Endodermal cell (in vitro differentiated cells): ENCODE results near the gene ELMO1. TPM values are rescaled to one million over a fixed set of nuclear protein-coding genes. Genes with fewer than 3 reads are reported as not detected.

Experiments
- DNase-seq: peaks from one replicate; pipeline ENCODE4 v3.0.0-alpha.2; 2017
- H3K27ac ChIP-seq: 2 replicates; pipeline ENCODE4 v1.5.1; 2013; ENCODE audit warnings: mild to moderate bottlenecking, low read depth, low read length, moderate library complexity
- H3K27me3 ChIP-seq: 2 replicates; pipeline ENCODE4 v1.6.1; 2013; ENCODE audit warnings: mild to moderate bottlenecking, low read length, moderate library complexity; ENCODE audit not compliant: insufficient read depth, control insufficient read depth, poor library complexity, severe bottlenecking
- H3K36me3 ChIP-seq: 2 replicates; pipeline ENCODE4 v1.7.0; 2013; ENCODE audit warnings: mild to moderate bottlenecking, low read length, moderate library complexity; ENCODE audit not compliant: control insufficient read depth, insufficient read depth
- H3K4me1 ChIP-seq: one replicate; pipeline ENCODE4 v1.7.0; 2013; ENCODE audit warnings: low read length; ENCODE audit not compliant: control insufficient read depth, insufficient read depth
- H3K4me3 ChIP-seq: 2 replicates; pipeline ENCODE4 v1.5.1; 2013; ENCODE audit warnings: mild to moderate bottlenecking, low read length, moderate library complexity
- H3K9ac ChIP-seq: 2 replicates; pipeline ENCODE4 v1.6.1; 2013; ENCODE audit warnings: mild to moderate bottlenecking, low read length, moderate library complexity; ENCODE audit not compliant: poor library complexity, severe bottlenecking; ENCODE audit errors: extremely low read depth
- H3K9me3 ChIP-seq: 2 replicates; pipeline ENCODE4 v1.6.1; 2013; ENCODE audit warnings: mild to moderate bottlenecking, low read length, moderate library complexity; ENCODE audit not compliant: control insufficient read depth
- H3K27ac Mint-ChIP-seq: 2 replicates; pipeline ENCODE4 v1.8.0; 2020; ENCODE audit warnings: mixed read lengths
- H3K27me3 Mint-ChIP-seq: 2 replicates; pipeline ENCODE4 v1.8.0; 2021; ENCODE audit warnings: mild to moderate bottlenecking, mixed read lengths; ENCODE audit not compliant: insufficient read depth
- H3K36me3 Mint-ChIP-seq: 2 replicates; pipeline ENCODE4 v1.8.0; 2020; ENCODE audit warnings: low read depth, mixed read lengths
- H3K4me1 Mint-ChIP-seq: 2 replicates; pipeline ENCODE4 v1.8.0; 2020; ENCODE audit warnings: mixed read lengths
- H3K4me3 Mint-ChIP-seq: 2 replicates; pipeline ENCODE4 v1.8.0; 2020; ENCODE audit warnings: mild to moderate bottlenecking, moderate library complexity, mixed read lengths
- H3K9me3 Mint-ChIP-seq: 2 replicates; pipeline ENCODE4 v1.8.0; 2020; ENCODE audit warnings: mild to moderate bottlenecking, mixed read lengths
- CTCF ChIP-seq: fragments of 200-600 bp; sonication (generic); conservative IDR thresholded peaks from 2 replicates; pipeline ENCODE4 v1.5.0; 2021; ENCODE audit warnings: antibody characterized with exemption, mild to moderate bottlenecking
- WGBS, 2 experiments: methylation state at CpG; one replicate each; pipeline versions ENCODE4 v1.1.5 to v1.1.7; 2013; ENCODE audit warnings: missing lambda C conversion rate in 2 of 2, mixed read lengths in 1 of 2; ENCODE audit not compliant: insufficient coverage in 1 of 2, insufficient read length in 1 of 2; 5-methylcytosine and 5-hydroxymethylcytosine counted together
- total RNA-seq, 2 donors: library from RNA; stranded (reverse); fragmentation: NEBNext Ultra II Directional in 1 of 2; extraction: Animal tissue kit (Norgen Biotek cat#: 25700) in 1 of 2; gene quantifications; 2 replicates in 1 of 2; 3 replicates in 1 of 2; pipeline ENCODE4 v1.2.1, GENCODE V29; 2021

ELMO1 gene
- total RNA-seq, 2 donors from 2014 or later: 120 to 131 TPM

DNA sequence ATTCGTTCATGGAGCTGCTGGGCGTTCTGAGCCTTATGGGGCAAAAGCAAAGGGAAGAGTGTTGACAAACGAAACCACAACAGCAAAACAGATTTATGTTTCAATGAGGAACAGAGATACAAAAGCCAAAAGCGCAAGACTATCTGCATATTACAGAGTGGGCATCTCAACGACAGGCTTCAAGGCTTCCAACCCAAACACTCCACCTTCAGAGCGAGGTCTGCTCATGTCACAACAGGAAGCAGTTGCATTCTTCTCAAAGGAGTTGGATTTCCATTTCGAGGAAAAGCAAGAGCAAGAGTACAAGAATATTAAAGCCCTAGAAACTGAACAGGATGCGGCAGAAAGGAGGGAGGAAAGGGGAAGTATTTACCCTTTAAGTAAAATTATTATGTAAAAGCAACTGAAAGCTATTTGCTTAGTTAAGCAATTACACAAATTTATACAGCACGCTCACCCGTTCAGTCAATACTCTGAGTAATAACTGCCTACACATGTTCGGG lies 189.3 kb downstream of the ELMO1 start:
- peaks cover 28% of the 10 kb centered on the region for H3K36me3 ChIP-seq
- Mint-ChIP-seq H3K9me3 (no peaks in the 10 kb centered on the region), H3K36me3 (peaks cover 51% of the 10 kb centered on the region), H3K4me1 (peaks cover 9% of the 10 kb centered on the region), H3K4me3 (no peak overlapping the region), H3K27ac (peak overlapping the region; percentile 36), H3K27me3 (no peaks in the 10 kb centered on the region)
- WGBS, 2 experiments: 94 to 95% methylated on average over 10 of the region's 11 CpGs
- TF ChIP-seq CTCF: no peak
- DNase-seq: no peak
- H3K4me1 ChIP-seq: no peaks in the 10 kb centered on the region
- H3K27ac ChIP-seq: no peak overlapping the region
- H3K9me3 ChIP-seq: peaks cover 4% of the 10 kb centered on the region
- no peak overlapping the region for H3K9ac ChIP-seq
- H3K4me3 ChIP-seq: no peak overlapping the region
- H3K27me3 ChIP-seq: no peaks in the 10 kb centered on the region

GRCh38 chr7:37256631-37257030 lies 192.0 kb downstream of the ELMO1 start:
- Histone ChIP-seq H3K4me1 (no peaks in the 10 kb centered on the region), H3K9ac (no peak overlapping the region), H3K4me3 (no peak overlapping the region), H3K27me3 (no peaks in the 10 kb centered on the region), H3K27ac (no peak overlapping the region), H3K36me3 (peaks cover 36% of the 10 kb centered on the region), H3K9me3 (peaks cover 17% of the 10 kb centered on the region)
- no peak for DNase-seq
- Mint-ChIP-seq H3K9me3 (peaks cover 10% of the 10 kb centered on the region), H3K36me3 (peaks cover 62% of the 10 kb centered on the region), H3K27ac (no peak overlapping the region), H3K27me3 (no peaks in the 10 kb centered on the region), H3K4me3 (no peak overlapping the region), H3K4me1 (peaks cover 11% of the 10 kb centered on the region)
- no peak for TF ChIP-seq CTCF

GRCh38 chr7:37255327-37255944 lies 193.2 kb downstream of the ELMO1 start:
- H3K9ac ChIP-seq: no peak overlapping the region
- H3K36me3 ChIP-seq: peaks cover 36% of the 10 kb centered on the region
- H3K4me3 ChIP-seq: no peak overlapping the region
- peak overlapping the region; percentile 20 for H3K27ac Mint-ChIP-seq
- H3K9me3 ChIP-seq: peaks cover 17% of the 10 kb centered on the region
- no peaks in the 10 kb centered on the region for H3K27me3 ChIP-seq
- no peak overlapping the region for H3K4me3 Mint-ChIP-seq
- peaks cover 68% of the 10 kb centered on the region for H3K36me3 Mint-ChIP-seq
- no peak for DNase-seq
- peaks cover 15% of the 10 kb centered on the region for H3K4me1 Mint-ChIP-seq
- WGBS, 2 experiments: 74 to 85% methylated on average over 4 to 7 of the region's 7 CpGs
- H3K27ac ChIP-seq: no peak overlapping the region
- TF ChIP-seq CTCF: no peak
- H3K27me3 Mint-ChIP-seq: no peaks in the 10 kb centered on the region
- no peaks in the 10 kb centered on the region for H3K4me1 ChIP-seq
- H3K9me3 Mint-ChIP-seq: peaks cover 10% of the 10 kb centered on the region
